HG02870 (cell line): ENCODE measurements around the gene TAS1R3.

Experiments
- ATAC-seq: cut with Tn5 transposase; IDR thresholded peaks from one replicate; pipeline ENCODE4 v1.9.1; 2021; ENCODE audit warnings: mild to moderate bottlenecking, moderate library complexity; ENCODE audit not compliant: unreplicated experiment

The TAS1R3 gene

GRCh38 chr1:1331068-1331965 lies at the start of gene TAS1R3:
TSS of gene TAS1R3 (plus strand) at chr1:1331280. CDS start at chr1:1331346, 66 bp downstream.
- ATAC-seq = no peak

DNA sequence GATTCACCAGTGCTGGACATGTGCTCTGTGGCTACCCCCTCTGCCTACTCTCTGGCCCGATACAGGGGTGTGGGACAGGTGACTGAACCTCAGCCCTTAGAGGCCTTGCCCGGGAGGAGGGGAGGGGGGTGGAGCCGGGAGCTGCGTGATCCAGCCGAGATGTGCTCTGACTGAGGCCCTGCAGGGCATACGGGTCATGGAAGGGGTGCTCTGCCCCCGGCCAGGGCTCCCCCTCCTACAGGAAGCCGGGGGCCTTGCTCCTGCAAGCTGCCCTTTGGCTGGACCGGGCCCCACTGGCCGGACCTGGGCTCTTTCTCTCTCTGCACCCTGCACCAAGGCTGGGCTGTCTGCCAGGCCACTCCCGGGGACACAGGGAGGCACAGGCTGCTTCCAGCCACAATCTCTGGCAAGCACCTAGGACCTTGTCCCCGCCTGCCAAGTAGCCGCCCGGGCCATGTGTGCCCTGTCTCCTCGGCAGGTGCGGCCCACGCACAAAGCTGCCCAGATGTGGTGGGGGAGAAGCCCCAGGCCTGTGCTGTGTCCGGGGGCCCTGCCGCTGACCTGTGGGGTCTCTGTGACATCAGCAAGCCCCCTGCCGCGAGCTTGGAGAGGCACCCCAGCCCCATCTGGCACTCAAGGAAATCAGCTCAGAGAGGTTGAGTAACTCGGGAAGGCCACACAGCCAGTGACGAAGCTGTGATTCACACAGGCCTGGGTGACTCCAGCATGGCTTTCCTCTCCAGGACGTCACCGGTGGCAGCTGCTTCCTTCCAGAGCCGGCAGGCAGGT lies 49.4 kb upstream of the TAS1R3 start:
- no peak for ATAC-seq

DNA sequence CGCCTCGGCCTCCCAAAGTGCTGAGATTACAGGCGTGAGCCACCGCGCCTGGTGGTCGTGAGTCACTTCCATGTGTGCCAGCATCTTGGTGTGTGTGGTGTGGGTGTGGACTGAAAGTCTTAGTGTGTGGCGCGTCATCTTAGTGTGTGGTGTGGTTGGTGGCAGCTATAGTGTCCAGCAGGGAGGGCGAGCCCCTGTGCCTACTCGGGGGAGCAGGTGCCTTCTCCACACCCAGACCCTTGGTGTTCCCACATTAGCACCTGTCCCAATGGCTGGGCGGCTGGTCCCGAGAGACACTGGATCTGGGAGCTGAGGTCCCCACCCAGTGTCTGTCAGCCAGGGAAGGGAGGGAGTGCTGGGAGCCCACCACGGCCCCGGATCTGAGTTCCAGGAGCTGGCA lies 48.1 kb upstream of the TAS1R3 start:
- ATAC-seq = no peak

DNA sequence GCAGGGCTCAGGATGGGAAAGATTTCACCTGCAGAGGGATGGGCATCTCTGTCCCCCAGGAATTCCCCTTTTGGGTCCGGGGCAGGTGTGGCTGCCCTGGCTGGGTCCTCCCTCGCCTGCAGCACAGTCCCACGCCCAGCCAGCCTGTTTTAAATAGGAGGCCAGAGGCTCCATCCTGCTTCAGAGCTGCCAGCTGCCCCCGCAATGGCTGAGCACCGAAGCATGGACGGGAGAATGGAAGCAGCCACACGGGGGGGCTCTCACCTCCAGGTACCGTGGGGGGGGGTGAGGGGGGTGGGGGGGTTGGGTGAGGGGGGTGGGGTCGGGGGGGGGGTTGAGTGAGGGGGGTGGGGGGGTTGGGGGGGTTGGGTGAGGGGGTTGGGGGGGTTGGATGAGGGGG lies 47.3 kb upstream of the TAS1R3 start:
- ATAC-seq = no peak

- ATAC-seq = no peak
These were observed 46.6 kb upstream of the TAS1R3 start for GRCh38 chr1:1284221-1285101.

DNA sequence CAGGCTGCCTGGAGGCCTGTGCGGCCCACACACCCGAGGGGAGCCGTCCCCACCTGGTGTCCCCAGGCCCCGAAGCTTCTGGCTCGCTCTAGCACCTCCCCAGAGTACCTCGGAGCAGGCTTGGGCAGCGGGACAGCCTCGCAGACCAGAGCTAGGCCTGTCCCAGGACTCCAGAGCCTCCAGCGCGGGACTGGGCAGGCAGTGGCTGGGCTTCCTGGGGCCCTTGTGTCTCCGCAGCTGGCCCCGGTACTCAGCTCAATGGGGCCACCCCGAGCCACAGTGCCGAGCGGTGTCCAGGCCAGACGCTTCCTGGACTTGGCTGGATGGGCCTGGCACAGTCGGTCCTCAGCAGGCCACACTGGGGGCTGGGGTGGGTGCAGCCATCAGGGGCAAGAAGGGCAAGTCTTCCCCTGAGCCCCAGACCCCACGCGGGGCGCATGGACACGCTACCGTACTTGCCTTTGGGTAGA lies 45.9 kb upstream of the TAS1R3 start:
- no peak for ATAC-seq

DNA sequence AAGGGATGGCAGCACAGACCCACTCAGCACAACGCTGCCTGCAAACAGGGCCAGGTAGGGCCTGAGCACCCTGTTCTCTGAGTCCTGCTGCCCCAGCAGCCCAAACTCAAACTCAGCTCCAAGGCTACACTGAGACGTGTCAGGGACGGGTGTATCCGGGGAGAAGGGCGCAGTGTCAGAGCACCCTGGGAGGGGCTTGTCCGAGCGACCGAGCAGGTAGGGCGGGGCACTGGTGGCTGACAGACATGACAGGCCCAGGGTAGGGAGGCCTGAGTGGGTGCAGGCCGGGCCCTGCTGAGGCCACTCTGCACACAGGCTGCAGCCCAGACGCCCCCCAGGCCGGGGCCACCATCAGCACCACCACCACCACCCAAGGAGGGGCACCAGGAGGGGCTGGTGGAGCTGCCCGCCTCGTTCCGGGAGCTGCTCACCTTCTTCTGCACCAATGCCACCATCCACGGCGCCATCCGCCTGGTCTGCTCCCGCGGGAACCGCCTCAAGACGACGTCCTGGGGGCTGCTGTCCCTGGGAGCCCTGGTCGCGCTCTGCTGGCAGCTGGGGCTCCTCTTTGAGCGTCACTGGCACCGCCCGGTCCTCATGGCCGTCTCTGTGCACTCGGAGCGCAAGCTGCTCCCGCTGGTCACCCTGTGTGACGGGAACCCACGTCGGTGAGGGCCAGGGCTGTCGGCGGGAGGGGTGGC lies 45.3 kb upstream of the TAS1R3 start:
- no peak for ATAC-seq

- ATAC-seq = no peak
These were observed 44.5 kb upstream of the TAS1R3 start for GRCh38 chr1:1286313-1287261.

DNA sequence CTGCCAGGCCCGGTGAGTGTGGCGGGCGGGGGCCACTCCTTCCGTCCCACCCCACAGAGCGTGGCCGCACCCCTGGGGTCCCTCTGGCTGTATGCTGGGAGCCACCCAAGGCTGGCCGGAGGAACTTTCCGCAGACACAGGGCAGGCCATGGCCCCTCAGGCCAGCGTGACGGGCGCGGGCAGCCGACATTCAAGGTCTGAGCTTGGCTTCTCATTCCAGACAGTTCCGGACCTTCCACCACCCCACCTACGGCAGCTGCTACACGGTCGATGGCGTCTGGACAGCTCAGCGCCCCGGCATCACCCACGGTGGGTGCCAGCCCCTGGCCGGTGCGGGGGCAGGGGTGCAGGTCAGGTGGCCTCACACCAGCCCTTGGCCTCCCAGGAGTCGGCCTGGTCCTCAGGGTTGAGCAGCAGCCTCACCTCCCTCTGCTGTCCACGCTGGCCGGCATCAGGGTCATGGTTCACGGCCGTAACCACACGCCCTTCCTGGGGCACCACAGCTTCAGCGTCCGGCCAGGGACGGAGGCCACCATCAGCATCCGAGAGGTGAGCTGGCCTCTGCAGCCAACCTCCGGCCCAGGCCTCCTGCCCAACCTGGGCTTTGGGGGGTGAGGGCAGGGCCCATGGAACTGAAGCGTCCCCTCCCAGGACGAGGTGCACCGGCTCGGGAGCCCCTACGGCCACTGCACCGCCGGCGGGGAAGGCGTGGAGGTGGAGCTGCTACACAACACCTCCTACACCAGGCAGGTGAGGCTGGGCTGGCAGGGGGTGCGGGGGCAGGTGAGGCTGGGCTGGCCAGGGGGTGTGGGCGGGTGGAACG lies 43.6 kb upstream of the TAS1R3 start:
- no peak for ATAC-seq

DNA sequence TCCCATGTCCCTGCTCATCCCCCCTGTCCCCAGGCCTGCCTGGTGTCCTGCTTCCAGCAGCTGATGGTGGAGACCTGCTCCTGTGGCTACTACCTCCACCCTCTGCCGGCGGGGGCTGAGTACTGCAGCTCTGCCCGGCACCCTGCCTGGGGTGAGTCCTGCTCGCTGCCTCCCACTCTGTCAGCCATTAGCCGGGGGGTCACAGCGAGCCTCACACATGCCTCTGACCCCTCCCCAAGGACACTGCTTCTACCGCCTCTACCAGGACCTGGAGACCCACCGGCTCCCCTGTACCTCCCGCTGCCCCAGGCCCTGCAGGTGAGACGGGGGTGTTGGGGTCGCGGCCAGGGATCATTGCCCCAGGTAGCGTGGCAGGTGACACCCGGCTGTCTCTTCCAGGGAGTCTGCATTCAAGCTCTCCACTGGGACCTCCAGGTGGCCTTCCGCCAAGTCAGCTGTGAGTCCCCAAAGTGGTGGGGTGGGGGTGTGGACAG lies 40.8 kb upstream of the TAS1R3 start:
- no peak for ATAC-seq

DNA sequence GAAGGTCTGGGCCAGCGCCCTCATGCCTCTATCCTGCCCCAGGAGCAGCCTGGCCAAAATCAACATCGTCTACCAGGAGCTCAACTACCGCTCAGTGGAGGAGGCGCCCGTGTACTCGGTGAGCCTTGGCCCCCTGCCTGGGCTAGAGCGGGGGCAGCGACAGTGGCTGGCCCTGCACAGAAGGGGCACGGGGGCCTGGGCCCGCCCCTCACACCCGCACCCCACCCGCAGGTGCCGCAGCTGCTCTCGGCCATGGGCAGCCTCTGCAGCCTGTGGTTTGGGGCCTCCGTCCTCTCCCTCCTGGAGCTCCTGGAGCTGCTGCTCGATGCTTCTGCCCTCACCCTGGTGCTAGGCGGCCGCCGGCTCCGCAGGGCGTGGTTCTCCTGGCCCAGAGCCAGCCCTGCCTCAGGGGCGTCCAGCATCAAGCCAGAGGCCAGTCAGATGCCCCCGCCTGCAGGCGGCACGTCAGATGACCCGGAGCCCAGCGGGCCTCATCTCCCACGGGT lies 40.0 kb upstream of the TAS1R3 start:
- no peak for ATAC-seq

DNA sequence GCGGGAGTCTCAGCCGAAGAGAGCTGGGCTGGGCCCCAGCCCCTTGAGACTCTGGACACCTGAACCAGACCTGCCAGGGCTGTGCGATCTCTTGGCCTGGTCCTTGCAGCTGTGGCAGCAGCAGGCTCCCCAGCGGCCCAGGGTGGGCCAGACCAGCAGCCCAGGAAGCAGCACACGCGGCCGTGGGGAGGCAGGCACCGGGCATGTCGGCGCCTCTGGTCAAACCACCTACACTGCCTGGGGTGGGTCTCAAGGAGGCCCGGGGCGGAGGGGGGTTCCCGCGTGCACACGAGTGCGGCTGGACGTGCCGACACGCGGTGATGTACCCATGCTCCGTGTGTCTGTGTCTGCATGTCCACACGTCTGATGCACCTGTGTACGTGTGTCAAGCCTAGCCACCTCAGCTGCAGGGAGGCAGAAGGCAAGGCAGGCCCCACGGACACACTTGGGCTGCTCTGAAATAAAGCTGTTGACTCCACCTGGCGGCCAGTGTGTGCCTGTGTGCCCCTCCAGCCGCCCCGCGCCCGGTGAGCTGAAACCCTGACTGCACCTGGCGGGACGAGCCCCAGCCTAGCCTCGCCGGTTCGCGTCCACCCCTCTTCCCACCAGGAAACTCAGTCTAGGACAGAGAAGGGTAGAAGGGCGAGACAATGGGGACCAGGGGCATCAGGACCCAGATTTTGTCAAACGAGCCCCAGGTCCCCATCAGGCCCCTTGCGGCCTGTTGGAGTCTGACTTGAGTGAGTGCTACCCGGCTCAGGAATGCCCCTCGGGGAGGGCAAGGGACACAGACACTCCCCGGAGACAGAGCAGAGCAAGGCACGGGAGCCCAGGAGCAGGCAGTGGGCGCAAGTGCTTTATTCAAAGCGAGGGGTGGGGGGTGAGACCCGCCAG lies 39.3 kb upstream of the TAS1R3 start:
- no peak for ATAC-seq

DNA sequence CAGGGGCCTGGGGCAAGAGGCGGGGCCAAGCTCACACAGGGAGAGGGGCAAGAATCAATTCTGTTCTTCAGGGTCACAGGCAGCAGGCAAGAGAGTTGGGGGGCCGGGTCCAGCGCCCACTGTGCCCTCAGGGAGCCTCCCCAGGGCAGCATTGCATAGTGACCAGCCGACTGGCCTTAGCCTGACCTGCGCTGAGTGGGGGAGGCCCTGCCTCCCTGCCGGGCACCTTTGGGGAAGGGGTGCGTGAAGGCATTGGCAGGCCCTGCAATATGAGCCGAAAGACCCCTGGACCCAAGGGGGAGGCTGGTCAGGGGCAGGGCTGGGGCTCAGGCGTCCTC lies 38.7 kb upstream of the TAS1R3 start:
- ATAC-seq = no peak

- ATAC-seq = no peak
These were observed 38.2 kb upstream of the TAS1R3 start for GRCh38 chr1:1292851-1293250.

DNA sequence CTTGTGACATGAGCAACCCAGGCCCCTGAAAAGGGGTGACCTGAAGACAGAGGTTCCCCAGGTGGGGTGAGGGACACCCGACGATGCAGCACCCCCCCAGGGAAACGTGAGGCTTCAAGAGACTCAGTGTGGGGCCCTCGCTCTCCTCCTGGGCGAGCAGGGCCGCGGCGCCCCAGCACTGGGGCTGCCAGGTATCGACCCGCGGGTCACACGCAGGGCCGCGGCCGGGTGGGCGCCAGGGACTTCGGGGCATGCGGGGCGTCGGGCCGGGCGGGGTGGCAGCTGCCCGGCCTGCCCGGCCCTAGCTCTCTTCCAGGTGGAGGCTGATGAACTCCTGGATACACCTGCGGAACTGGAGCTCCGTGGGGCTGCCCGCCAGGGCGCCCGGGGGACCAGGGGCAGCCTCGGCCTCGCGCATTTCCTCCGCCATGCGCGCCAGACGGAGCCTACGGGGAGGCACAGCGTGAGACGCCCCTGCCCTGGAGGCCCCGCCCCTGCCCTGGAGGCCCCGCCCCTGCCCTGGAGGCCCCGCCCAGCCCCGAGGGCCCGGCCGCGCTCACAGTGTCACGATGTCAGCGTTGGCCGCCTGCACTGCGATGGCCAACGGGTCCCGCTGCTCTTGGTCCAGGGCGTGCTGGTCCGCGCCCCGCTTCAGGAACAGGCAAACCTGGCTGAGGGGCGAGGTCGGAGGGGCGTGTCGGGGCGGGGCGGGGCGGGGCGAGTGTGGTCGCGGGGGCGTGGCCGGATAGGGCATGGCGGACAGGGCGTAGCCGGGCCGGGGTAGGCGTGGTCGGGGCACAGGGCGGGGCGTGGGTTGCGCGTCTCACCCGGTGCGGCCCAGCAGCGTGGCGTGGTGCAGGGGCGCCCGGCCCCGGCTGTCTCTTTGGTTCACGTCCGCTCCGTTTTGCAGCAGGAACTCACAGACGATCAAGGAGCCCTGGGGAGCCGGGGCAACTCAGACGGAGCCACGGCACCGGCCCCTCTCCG lies 37.5 kb upstream of the TAS1R3 start:
- no peak for ATAC-seq
